ENCODE results near the gene CALCOCO2. TPM values are rescaled to one million over a fixed set of nuclear protein-coding genes. Genes with fewer than 3 reads are reported as not detected.

Gene CALCOCO2
- total RNA-seq, 4 donors from 2014 or later, result 104 to 237 (median 132) TPM

GRCh38 chr17:48890086-48890485 lies 59.3 kb downstream of the CALCOCO2 start:
- in situ Hi-C loops (cut with MboI; ENCODE audit: low sequenced_read_pairs in 4 of 4) (loop anchor here in 2 of 4 donors (10.0 to 25.0 kb wide), 2 partner anchors 55 to 228 kb away; partner anchors contain the start of gene SNF8 (in 1 of the 2)), intact Hi-C loops (cut with DNase I; ENCODE audit: low total_unique reads) (no loop called here)
- Histone ChIP-seq H3K36me3 (peaks cover 0 to 3% of the 10 kb centered on the region in 2 donors), H3K27ac (no peak overlapping the region), H3K4me3 (no peak overlapping the region), H3K27me3 (no peaks in the 10 kb centered on the region), H3K9me3 (no peaks in the 10 kb centered on the region), H3K4me1 (peaks cover 17 to 22% of the 10 kb centered on the region in 2 donors)
- DNase-seq (no peak), ATAC-seq (no peak)
- TF ChIP-seq CTCF (IDR thresholded peaks at IDR 0.05 in 4 of 5, conservative IDR thresholded peaks at IDR 0.05 in 1 of 5) (no peak), POLR2A (IDR thresholded peaks at IDR 0.05) (no peak)

- TF ChIP-seq CTCF (IDR thresholded peaks at IDR 0.05 in 4 of 5, conservative IDR thresholded peaks at IDR 0.05 in 1 of 5), result no peak
- TF ChIP-seq POLR2A (IDR thresholded peaks at IDR 0.05), result no peak
- intact Hi-C loops (cut with DNase I; ENCODE audit: low total_unique reads) (loop anchor here (1.0 kb wide), 2 partner anchors 15 to 62 kb away; partner anchors contain the start of genes CALCOCO2 and UBE2Z), in situ Hi-C loops (cut with MboI; ENCODE audit: low sequenced_read_pairs in 4 of 4) (loop anchor here in 2 of 4 donors (10.0 to 25.0 kb wide), 2 partner anchors 52 to 231 kb away; partner anchors contain the start of gene SNF8 (in 1 of the 2))
- Histone ChIP-seq H3K4me3 (peak overlapping the region; percentile 66 to 88 (median 76)), H3K27ac (peak overlapping the region; percentile 85 to 95 (median 92)), H3K36me3 (peaks cover 0 to 21% of the 10 kb centered on the region in 2 donors), H3K27me3 (no peaks in the 10 kb centered on the region), H3K9me3 (no peaks in the 10 kb centered on the region), H3K4me1 (peaks cover 17 to 22% of the 10 kb centered on the region in 2 donors)
- no peak for DNase-seq
- ATAC-seq, result peak in 1 of 2 donors; percentile 11
Measured at GRCh38 chr17:48892940-48893645, 62.3 kb downstream of the CALCOCO2 start.

- Histone ChIP-seq H3K4me3 (peak overlapping the region; percentile 66 to 88 (median 76)), H3K27me3 (no peaks in the 10 kb centered on the region), H3K36me3 (peaks cover 0 to 21% of the 10 kb centered on the region in 2 donors), H3K27ac (peak overlapping the region in 3 of 4 donors; percentile 90 to 95 (median 95)), H3K9me3 (no peaks in the 10 kb centered on the region), H3K4me1 (peaks cover 17 to 22% of the 10 kb centered on the region in 2 donors)
- intact Hi-C loops (cut with DNase I; ENCODE audit: low total_unique reads) (no loop called here), in situ Hi-C loops (cut with MboI; ENCODE audit: low sequenced_read_pairs in 4 of 4) (loop anchor here in 2 of 4 donors (10.0 to 25.0 kb wide), 2 partner anchors 51 to 232 kb away; partner anchors contain the start of gene SNF8 (in 1 of the 2))
- DNase-seq, result no peak
- no peak for ATAC-seq
- TF ChIP-seq POLR2A (IDR thresholded peaks at IDR 0.05) (no peak), CTCF (IDR thresholded peaks at IDR 0.05 in 4 of 5, conservative IDR thresholded peaks at IDR 0.05 in 1 of 5) (no peak)
Measured at GRCh38 chr17:48893646-48894508, 63.0 kb downstream of the CALCOCO2 start.

- ATAC-seq (no peak), DNase-seq (no peak)
- H3K4me1 ChIP-seq, result peaks cover 17 to 22% of the 10 kb centered on the region in 2 donors
- peak overlapping the region in 1 of 4 donors; percentile 95 for H3K27ac ChIP-seq
- no peak overlapping the region for H3K4me3 ChIP-seq
- no peaks in the 10 kb centered on the region for H3K27me3 ChIP-seq
- no peaks in the 10 kb centered on the region for H3K9me3 ChIP-seq
- peaks cover 0 to 21% of the 10 kb centered on the region in 2 donors for H3K36me3 ChIP-seq
- no peak for TF ChIP-seq CTCF (IDR thresholded peaks at IDR 0.05 in 4 of 5, conservative IDR thresholded peaks at IDR 0.05 in 1 of 5)
- no peak for TF ChIP-seq POLR2A (IDR thresholded peaks at IDR 0.05)
- intact Hi-C loops (cut with DNase I; ENCODE audit: low total_unique reads), result no loop called here
- in situ Hi-C loops (cut with MboI; ENCODE audit: low sequenced_read_pairs in 4 of 4), result loop anchor here in 2 of 4 donors (10.0 to 25.0 kb wide), 2 partner anchors 50 to 233 kb away; partner anchors contain the start of gene SNF8 (in 1 of the 2)
Measured at GRCh38 chr17:48894886-48895285, 64.1 kb downstream of the CALCOCO2 start.

Data from gastrocnemius medialis (tissue), 4 donors.